Left ventricle myocardium inferior (tissue), 1 donor: ENCODE measurements around the gene GTF2IRD1. TPM values are rescaled to one million over a fixed set of nuclear protein-coding genes. Genes with fewer than 3 reads are reported as not detected.
A peak's percentile ranks its signal among the peaks of the same experiment; 100 is the strongest.

Experiments
- DNase-seq: peaks from one replicate; pipeline ENCODE4 v3.0.0-alpha.2; 2020
- H3K27ac ChIP-seq: fragments of 200-600 bp; replicated peaks from 2 replicates; pipeline ENCODE4 v1.8.0; 2021
- H3K27me3 ChIP-seq: fragments of 200-600 bp; 2 replicates; pipeline ENCODE4 v1.8.0; 2021; ENCODE audit warnings: low read depth
- H3K36me3 ChIP-seq: fragments of 200-600 bp; 2 replicates; pipeline ENCODE4 v1.8.0; 2021
- H3K4me1 ChIP-seq: fragments of 200-600 bp; 2 replicates; pipeline ENCODE4 v1.8.0; 2021
- H3K4me3 ChIP-seq: fragments of 200-600 bp; 2 replicates; pipeline ENCODE4 v1.8.0; 2021; ENCODE audit warnings: mild to moderate bottlenecking, moderate library complexity
- H3K9me3 ChIP-seq: fragments of 200-600 bp; replicated peaks from 2 replicates; pipeline ENCODE4 v1.8.0; 2021
- CTCF ChIP-seq: fragments of 200-600 bp; IDR thresholded peaks from 2 replicates; pipeline ENCODE4 v1.8.0; 2021; ENCODE audit warnings: antibody characterized with exemption, mild to moderate bottlenecking, borderline replicate concordance
- intact Hi-C: fragments of 100-400 bp; cut with micrococcal nuclease; formaldehyde crosslinking; loops from one replicate; pipeline ENCODE4 v1.11.0; 2022
- total RNA-seq: library from RNA; stranded (reverse); fragmentation: NEBNext Ultra II Directional; extraction: Animal tissue kit (Norgen Biotek cat#: 25700); gene quantifications from one replicate; pipeline ENCODE4 v1.2.1, GENCODE V29; 2021
- donor health status: DM: no; HTN: yes; CAD: no; lungs with severe emphysema.

Gene GTF2IRD1
- total RNA-seq, 1 donor from 2014 or later, result 15.8 TPM

GRCh38 chr7:74622228-74622749, 168.6 kb downstream of the GTF2IRD1 start:
- H3K27ac ChIP-seq, result no peak overlapping the region
- intact Hi-C loops, result no loop called here
- H3K4me3 ChIP-seq, result no peak overlapping the region
- H3K36me3 ChIP-seq, result no peaks in the 10 kb centered on the region
- no peaks in the 10 kb centered on the region for H3K9me3 ChIP-seq
- no peak for TF ChIP-seq CTCF
- DNase-seq, result no peak
- H3K4me1 ChIP-seq, result no peaks in the 10 kb centered on the region
- no peaks in the 10 kb centered on the region for H3K27me3 ChIP-seq

GRCh38 chr7:74623135-74623534, 169.4 kb downstream of the GTF2IRD1 start:
- H3K27me3 ChIP-seq, result no peaks in the 10 kb centered on the region

GRCh38 chr7:74625446-74625845, 171.7 kb downstream of the GTF2IRD1 start:
- no peak overlapping the region for H3K27ac ChIP-seq
- intact Hi-C loops, result no loop called here

More at GRCh38 chr7:74623135-74623534, 169.4 kb downstream of the GTF2IRD1 start:
- intact Hi-C loops, result no loop called here
- H3K36me3 ChIP-seq, result no peaks in the 10 kb centered on the region
- no peaks in the 10 kb centered on the region for H3K9me3 ChIP-seq
- TF ChIP-seq CTCF, result no peak
- no peak overlapping the region for H3K27ac ChIP-seq
- no peak overlapping the region for H3K4me3 ChIP-seq
- no peak for DNase-seq
- peaks cover 8% of the 10 kb centered on the region for H3K4me1 ChIP-seq

GRCh38 chr7:74627661-74628411, 174.1 kb downstream of the GTF2IRD1 start:
- Histone ChIP-seq H3K36me3 (no peaks in the 10 kb centered on the region), H3K4me1 (peaks cover 12% of the 10 kb centered on the region), H3K9me3 (no peaks in the 10 kb centered on the region), H3K27me3 (no peaks in the 10 kb centered on the region), H3K27ac (peak overlapping the region; percentile 9), H3K4me3 (peak overlapping the region; percentile 20)
- intact Hi-C loops, result no loop called here
- no peak for DNase-seq
- no peak for TF ChIP-seq CTCF

More at GRCh38 chr7:74625446-74625845, 171.7 kb downstream of the GTF2IRD1 start:
- H3K27me3 ChIP-seq, result no peaks in the 10 kb centered on the region
- DNase-seq, result no peak
- H3K36me3 ChIP-seq, result no peaks in the 10 kb centered on the region
- no peaks in the 10 kb centered on the region for H3K9me3 ChIP-seq
- H3K4me3 ChIP-seq, result no peak overlapping the region
- TF ChIP-seq CTCF, result peak; percentile 34
- H3K4me1 ChIP-seq, result peaks cover 12% of the 10 kb centered on the region

- H3K4me3 ChIP-seq, result no peak overlapping the region
- H3K4me1 ChIP-seq, result peaks cover 23% of the 10 kb centered on the region
- no peaks in the 10 kb centered on the region for H3K27me3 ChIP-seq
- H3K27ac ChIP-seq, result no peak overlapping the region
- intact Hi-C loops, result no loop called here
- no peak for TF ChIP-seq CTCF
- H3K9me3 ChIP-seq, result no peaks in the 10 kb centered on the region
- no peaks in the 10 kb centered on the region for H3K36me3 ChIP-seq
- DNase-seq, result no peak
Measured at GRCh38 chr7:74632505-74632904, 178.8 kb downstream of the GTF2IRD1 start.
